ENCODE results near the gene COL11A1. TPM values are rescaled to one million over a fixed set of nuclear protein-coding genes. Genes with fewer than 3 reads are reported as not detected.

Gene COL11A1
- total RNA-seq, 1 experiment from 2014 or later: 0.05 TPM

DNA sequence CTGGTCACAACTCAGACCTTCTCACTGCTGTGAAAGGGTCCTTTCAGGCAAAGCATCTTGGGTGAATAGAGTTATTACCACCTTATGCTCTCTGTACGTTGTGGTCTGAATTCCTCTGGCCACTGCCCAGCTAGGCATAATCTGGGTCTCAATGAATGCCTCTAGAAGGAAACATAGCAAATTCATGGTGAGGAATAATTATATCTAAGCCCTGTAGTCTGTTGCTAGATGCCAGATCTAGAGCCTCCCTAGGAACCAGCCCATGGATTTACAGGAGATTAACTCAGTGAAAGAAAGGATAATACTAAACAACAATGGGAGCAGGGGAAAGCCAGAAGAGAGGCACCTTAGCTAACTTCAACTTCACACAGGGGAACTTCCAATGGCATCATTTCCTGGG, 2.4 kb upstream of the COL11A1 start:
- CTCF ChIA-PET: no interaction called here
- POLR2A ChIA-PET: no interaction called here

DNA sequence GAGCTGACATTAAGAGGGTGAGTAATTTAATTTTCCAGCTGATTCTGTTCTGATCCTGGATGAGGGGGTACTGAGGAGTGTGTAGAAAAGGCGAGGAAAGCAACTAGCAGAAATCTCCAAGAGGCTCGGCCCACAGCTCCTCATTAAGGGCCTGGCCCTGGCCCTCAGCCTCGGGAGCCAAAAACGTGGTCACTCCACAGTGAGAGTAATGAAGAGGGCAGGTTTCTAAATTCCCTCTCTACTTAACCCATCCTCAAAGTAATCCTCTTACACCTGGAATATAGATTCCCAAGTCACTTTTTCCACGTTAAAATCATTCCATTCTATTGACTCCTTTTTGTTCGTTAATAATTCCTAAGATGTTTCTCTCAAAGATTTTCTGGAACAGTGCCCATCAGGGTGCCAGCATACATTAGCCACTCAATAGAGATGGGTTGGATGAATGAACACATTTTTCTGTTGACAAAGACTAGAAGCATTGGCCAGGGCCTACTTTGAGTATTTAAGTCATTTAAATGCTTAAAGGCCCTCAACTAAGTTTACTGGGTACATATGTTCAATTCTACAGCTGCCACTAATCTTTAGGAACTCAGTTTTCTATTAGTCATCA, 1.1 kb upstream of the COL11A1 start:
- no peaks in the 10 kb centered on the region; a peak in 1 of 4 replicates for H3K9me3 ChIP-seq (ENCODE audit: control insufficient read depth in 1 of 2, insufficient read depth in 1 of 2, low read depth in 1 of 2, low read length in 2 of 2)
- ChIA-PET POLR2A (no interaction called here), RAD21 (ENCODE audit: low non-redundant PET in 1 of 2, low total read pairs in 2 of 2, uncharacterized antibody in 2 of 2, unreplicated experiment in 2 of 2) (no interaction called here), CTCF (no interaction called here)
- H3K4me2 ChIP-seq (ENCODE audit: low read length): no peak overlapping the region
- no peaks in the 10 kb centered on the region for H3K4me1 ChIP-seq (ENCODE audit: control insufficient read depth in 1 of 2, insufficient read depth in 2 of 2, low read length in 2 of 2)
- H2AFZ ChIP-seq (ENCODE audit: low read depth, low read length, poor library complexity, severe bottlenecking): no peak overlapping the region
- no peak overlapping the region for H3K9ac ChIP-seq (ENCODE audit: low read length)
- H3K79me2 ChIP-seq (ENCODE audit: insufficient read depth, low read length): no peaks in the 10 kb centered on the region
- H3K36me3 ChIP-seq (ENCODE audit: control insufficient read depth in 1 of 2, insufficient read depth in 2 of 2, low read length in 2 of 2): no peaks in the 10 kb centered on the region
- no peak overlapping the region for H3K27ac ChIP-seq (ENCODE audit: low read depth, low read length)
- ATAC-seq (no peak), DNase-seq (ENCODE audit: low read depth, low spot score) (no peak)
- intact Hi-C loops (cut with micrococcal nuclease): loop anchor here (5.0 kb wide), 1 partner anchor 353 kb away; no protein-coding TSS in a partner anchor
- BruUV-seq (replicated peaks): no TSS peak
- no peaks in the 10 kb centered on the region; the same call in 1 of the 2 replicates for H3K9me2 ChIP-seq (ENCODE audit: insufficient read depth)
- H4K20me1 ChIP-seq (ENCODE audit: insufficient read depth): no peaks in the 10 kb centered on the region
- no peaks in the 10 kb centered on the region for H3K27me3 ChIP-seq (ENCODE audit: insufficient read depth, low read length)
- H3K4me3 ChIP-seq (replicated peaks in 1 of 2; ENCODE audit: low read depth in 1 of 2, low read length in 2 of 2): no peak overlapping the region
- TF ChIP-seq ZFX (IDR thresholded peaks at IDR 0.05) (no peak), TCF7L2 (IDR thresholded peaks at IDR 0.05; ENCODE audit: borderline replicate concordance, extremely low read depth, insufficient read depth, insufficient read length) (no peak), RAD21 (IDR thresholded peaks at IDR 0.05; ENCODE audit: low read depth) (no peak), EGR1 (IDR thresholded peaks at IDR 0.05; ENCODE audit: low read depth) (no peak), EZH2 (IDR thresholded peaks at IDR 0.05) (no peak), FOSL1 (IDR thresholded peaks at IDR 0.05; ENCODE audit: low read depth) (no peak), YY1 (IDR thresholded peaks at IDR 0.05; ENCODE audit: extremely low read depth, insufficient replicate concordance, low read depth, low read length) (no peak), EZH2phosphoT487 (IDR thresholded peaks at IDR 0.05; ENCODE audit: borderline replicate concordance) (no peak), CEBPB (IDR thresholded peaks at IDR 0.05; ENCODE audit: low read depth) (no peak), ZNF274 (IDR thresholded peaks at IDR 0.05; ENCODE audit: low read depth, low read length) (no peak), SIN3A (IDR thresholded peaks at IDR 0.05; ENCODE audit: low read depth) (no peak)
- TF ChIP-seq, protein P1, sequence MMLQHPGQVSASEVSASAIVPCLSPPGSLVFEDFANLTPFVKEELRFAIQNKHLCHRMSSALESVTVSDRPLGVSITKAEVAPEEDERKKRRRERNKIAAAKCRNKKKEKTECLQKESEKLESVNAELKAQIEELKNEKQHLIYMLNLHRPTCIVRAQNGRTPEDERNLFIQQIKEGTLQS (IDR thresholded peaks at IDR 0.05): no peak
- TF ChIP-seq, protein P2, sequence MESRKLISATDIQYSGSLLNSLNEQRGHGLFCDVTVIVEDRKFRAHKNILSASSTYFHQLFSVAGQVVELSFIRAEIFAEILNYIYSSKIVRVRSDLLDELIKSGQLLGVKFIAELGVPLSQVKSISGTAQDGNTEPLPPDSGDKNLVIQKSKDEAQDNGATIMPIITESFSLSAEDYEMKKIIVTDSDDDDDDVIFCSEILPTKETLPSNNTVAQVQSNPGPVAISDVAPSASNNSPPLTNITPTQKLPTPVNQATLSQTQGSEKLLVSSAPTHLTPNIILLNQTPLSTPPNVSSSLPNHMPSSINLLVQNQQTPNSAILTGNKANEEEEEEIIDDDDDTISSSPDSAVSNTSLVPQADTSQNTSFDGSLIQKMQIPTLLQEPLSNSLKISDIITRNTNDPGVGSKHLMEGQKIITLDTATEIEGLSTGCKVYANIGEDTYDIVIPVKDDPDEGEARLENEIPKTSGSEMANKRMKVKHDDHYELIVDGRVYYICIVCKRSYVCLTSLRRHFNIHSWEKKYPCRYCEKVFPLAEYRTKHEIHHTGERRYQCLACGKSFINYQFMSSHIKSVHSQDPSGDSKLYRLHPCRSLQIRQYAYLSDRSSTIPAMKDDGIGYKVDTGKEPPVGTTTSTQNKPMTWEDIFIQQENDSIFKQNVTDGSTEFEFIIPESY (IDR thresholded peaks at IDR 0.05; ENCODE audit: extremely low read depth, insufficient replicate concordance, low read length): no peak
- TF ChIP-seq, protein P3, sequence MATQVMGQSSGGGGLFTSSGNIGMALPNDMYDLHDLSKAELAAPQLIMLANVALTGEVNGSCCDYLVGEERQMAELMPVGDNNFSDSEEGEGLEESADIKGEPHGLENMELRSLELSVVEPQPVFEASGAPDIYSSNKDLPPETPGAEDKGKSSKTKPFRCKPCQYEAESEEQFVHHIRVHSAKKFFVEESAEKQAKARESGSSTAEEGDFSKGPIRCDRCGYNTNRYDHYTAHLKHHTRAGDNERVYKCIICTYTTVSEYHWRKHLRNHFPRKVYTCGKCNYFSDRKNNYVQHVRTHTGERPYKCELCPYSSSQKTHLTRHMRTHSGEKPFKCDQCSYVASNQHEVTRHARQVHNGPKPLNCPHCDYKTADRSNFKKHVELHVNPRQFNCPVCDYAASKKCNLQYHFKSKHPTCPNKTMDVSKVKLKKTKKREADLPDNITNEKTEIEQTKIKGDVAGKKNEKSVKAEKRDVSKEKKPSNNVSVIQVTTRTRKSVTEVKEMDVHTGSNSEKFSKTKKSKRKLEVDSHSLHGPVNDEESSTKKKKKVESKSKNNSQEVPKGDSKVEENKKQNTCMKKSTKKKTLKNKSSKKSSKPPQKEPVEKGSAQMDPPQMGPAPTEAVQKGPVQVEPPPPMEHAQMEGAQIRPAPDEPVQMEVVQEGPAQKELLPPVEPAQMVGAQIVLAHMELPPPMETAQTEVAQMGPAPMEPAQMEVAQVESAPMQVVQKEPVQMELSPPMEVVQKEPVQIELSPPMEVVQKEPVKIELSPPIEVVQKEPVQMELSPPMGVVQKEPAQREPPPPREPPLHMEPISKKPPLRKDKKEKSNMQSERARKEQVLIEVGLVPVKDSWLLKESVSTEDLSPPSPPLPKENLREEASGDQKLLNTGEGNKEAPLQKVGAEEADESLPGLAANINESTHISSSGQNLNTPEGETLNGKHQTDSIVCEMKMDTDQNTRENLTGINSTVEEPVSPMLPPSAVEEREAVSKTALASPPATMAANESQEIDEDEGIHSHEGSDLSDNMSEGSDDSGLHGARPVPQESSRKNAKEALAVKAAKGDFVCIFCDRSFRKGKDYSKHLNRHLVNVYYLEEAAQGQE (IDR thresholded peaks at IDR 0.05; ENCODE audit: low read depth): no peak

More for the DNA sequence above, 2.4 kb upstream of the COL11A1 start:
- no peak overlapping the region for H3K4me3 ChIP-seq (replicated peaks in 1 of 2; ENCODE audit: low read depth in 1 of 2, low read length in 2 of 2)
- no peaks in the 10 kb centered on the region; a peak in 1 of 4 replicates for H3K9me3 ChIP-seq (ENCODE audit: control insufficient read depth in 1 of 2, insufficient read depth in 1 of 2, low read depth in 1 of 2, low read length in 2 of 2)
- TF ChIP-seq RAD21 (IDR thresholded peaks at IDR 0.05; ENCODE audit: low read depth) (no peak), JUND (IDR thresholded peaks at IDR 0.05) (no peak)
- intact Hi-C loops (cut with micrococcal nuclease): no loop called here
- no peaks in the 10 kb centered on the region for H4K20me1 ChIP-seq (ENCODE audit: insufficient read depth)
- DNase-seq (ENCODE audit: low read depth, low spot score): no peak
- no peaks in the 10 kb centered on the region for H3K36me3 ChIP-seq (ENCODE audit: control insufficient read depth in 1 of 2, insufficient read depth in 2 of 2, low read length in 2 of 2)
- H3K9me2 ChIP-seq (ENCODE audit: insufficient read depth): no peaks in the 10 kb centered on the region; the same call in 1 of the 2 replicates
- RAD21 ChIA-PET (ENCODE audit: low non-redundant PET in 1 of 2, low total read pairs in 2 of 2, uncharacterized antibody in 2 of 2, unreplicated experiment in 2 of 2): no interaction called here
- H3K79me2 ChIP-seq (ENCODE audit: insufficient read depth, low read length): no peaks in the 10 kb centered on the region
- no peak overlapping the region for H2AFZ ChIP-seq (ENCODE audit: low read depth, low read length, poor library complexity, severe bottlenecking)
- no peaks in the 10 kb centered on the region for H3K27me3 ChIP-seq (ENCODE audit: insufficient read depth, low read length)
- no peak overlapping the region for H3K4me2 ChIP-seq (ENCODE audit: low read length)
- ATAC-seq: no peak
- BruUV-seq (replicated peaks): no TSS peak
- H3K9ac ChIP-seq (ENCODE audit: low read length): no peak overlapping the region
- H3K27ac ChIP-seq (ENCODE audit: low read depth, low read length): no peak overlapping the region
- no peaks in the 10 kb centered on the region for H3K4me1 ChIP-seq (ENCODE audit: control insufficient read depth in 1 of 2, insufficient read depth in 2 of 2, low read length in 2 of 2)
